ENCODE measurements around the gene ERC2.

GRCh38 chr3:56379723-56380287 is 88.5 kb downstream of the ERC2 start:
- TF ChIP-seq POLR2A (IDR thresholded peaks at IDR 0.05) (no peak), EP300 (IDR thresholded peaks at IDR 0.05) (no peak)
- TF ChIP-seq, protein P1, sequence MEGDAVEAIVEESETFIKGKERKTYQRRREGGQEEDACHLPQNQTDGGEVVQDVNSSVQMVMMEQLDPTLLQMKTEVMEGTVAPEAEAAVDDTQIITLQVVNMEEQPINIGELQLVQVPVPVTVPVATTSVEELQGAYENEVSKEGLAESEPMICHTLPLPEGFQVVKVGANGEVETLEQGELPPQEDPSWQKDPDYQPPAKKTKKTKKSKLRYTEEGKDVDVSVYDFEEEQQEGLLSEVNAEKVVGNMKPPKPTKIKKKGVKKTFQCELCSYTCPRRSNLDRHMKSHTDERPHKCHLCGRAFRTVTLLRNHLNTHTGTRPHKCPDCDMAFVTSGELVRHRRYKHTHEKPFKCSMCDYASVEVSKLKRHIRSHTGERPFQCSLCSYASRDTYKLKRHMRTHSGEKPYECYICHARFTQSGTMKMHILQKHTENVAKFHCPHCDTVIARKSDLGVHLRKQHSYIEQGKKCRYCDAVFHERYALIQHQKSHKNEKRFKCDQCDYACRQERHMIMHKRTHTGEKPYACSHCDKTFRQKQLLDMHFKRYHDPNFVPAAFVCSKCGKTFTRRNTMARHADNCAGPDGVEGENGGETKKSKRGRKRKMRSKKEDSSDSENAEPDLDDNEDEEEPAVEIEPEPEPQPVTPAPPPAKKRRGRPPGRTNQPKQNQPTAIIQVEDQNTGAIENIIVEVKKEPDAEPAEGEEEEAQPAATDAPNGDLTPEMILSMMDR (IDR thresholded peaks at IDR 0.05): no peak

All from ovary (tissue), 3 donors.